AG09309 (cell line): ENCODE data around the gene MCM7.

Source experiments
- DNase-seq: peaks from one replicate; pipeline ENCODE4 v3.0.0-alpha.2; 2010; ENCODE audit warnings: low read depth
- H3K4me3 ChIP-seq: 2 replicates; pipeline ENCODE4 v1.5.1; 2011; ENCODE audit warnings: mild to moderate bottlenecking, low read depth, low read length, moderate library complexity; ENCODE audit not compliant: control insufficient read depth
- CTCF ChIP-seq: IDR thresholded peaks from 2 replicates; pipeline ENCODE4 v1.5.1; 2011; ENCODE audit warnings: mild to moderate bottlenecking, low read depth, low read length, inconsistent platforms; ENCODE audit not compliant: insufficient read depth, control insufficient read depth; ENCODE audit errors: missing control alignments

MCM7 gene

GRCh38 chr7:100105534-100105933, 4.3 kb upstream of the MCM7 start:
- no peak for DNase-seq
- H3K4me3 ChIP-seq = no peak overlapping the region
- no peak for TF ChIP-seq CTCF

- no peak overlapping the region for H3K4me3 ChIP-seq
- DNase-seq = peak; percentile 55
- no peak for TF ChIP-seq CTCF
Observed at GRCh38 chr7:100102950-100103840, 2.0 kb upstream of the MCM7 start.

GRCh38 chr7:100100420-100101015, 679 bp downstream of the MCM7 start:
- H3K4me3 ChIP-seq = peak overlapping the region; percentile 93
- no peak for TF ChIP-seq CTCF
- DNase-seq = peak; percentile 97

DNA sequence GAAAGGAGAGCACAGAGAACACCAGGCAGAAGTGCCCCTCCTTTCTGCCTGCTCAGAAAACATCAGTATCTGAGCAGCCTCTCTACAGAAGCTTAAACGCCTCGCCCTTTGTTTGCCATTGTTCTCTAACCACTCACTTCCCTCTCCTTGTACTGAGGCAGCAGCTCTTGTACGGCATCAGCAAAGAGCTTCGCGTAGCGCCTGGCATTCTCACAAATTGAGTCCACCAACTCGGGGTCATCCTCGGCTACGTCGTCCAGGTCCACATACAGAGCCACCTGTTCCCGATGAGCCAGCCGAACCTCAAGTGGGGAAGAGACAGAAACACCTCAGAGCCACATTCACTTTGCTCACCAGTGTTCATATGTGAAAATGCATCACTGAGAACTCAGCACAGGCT, 1.7 kb downstream of the MCM7 start:
- peak overlapping the region; percentile 93 for H3K4me3 ChIP-seq
- no peak for TF ChIP-seq CTCF

GRCh38 chr7:100098913-100099312, 2.3 kb downstream of the MCM7 start:
- no peak for DNase-seq
- no peak for TF ChIP-seq CTCF
- H3K4me3 ChIP-seq = no peak overlapping the region

More for the DNA sequence above, 1.7 kb downstream of the MCM7 start:
- DNase-seq = no peak

DNA sequence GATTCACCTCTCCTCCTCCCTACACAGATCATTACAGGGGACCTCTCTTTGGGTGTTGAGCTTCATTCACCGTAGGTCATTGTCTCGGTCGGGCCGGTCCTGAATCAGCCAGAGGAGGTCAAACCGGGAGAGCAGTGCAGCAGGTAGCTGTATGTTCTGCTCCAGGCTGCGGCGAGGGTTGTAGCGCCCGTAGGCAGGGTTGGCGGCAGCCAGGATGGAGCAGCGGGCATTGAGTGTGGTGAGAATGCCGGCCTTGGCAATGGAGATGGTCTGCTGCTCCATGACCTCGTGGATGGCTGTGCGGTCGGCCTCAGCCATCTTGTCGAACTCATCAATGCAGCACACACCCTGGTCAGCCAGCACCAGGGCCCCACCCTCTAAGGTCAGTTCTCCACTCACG, 5.5 kb downstream of the MCM7 start:
- DNase-seq = no peak
- H3K4me3 ChIP-seq = no peak overlapping the region
- TF ChIP-seq CTCF = no peak
